GM12873 (cell line): ENCODE results near the gene OR2B6.

Experiments
- CTCF ChIP-seq: IDR thresholded peaks from 2 replicates; pipeline ENCODE4 v1.5.1; 2012; ENCODE audit warnings: low read depth, mild to moderate bottlenecking, moderate library complexity, low read length, control low read depth; ENCODE audit not compliant: insufficient read depth; ENCODE audit errors: missing control alignments

OR2B6 gene

GRCh38 chr6:27948237-27948636, 8.8 kb upstream of the OR2B6 start:
- no peak for TF ChIP-seq CTCF

DNA sequence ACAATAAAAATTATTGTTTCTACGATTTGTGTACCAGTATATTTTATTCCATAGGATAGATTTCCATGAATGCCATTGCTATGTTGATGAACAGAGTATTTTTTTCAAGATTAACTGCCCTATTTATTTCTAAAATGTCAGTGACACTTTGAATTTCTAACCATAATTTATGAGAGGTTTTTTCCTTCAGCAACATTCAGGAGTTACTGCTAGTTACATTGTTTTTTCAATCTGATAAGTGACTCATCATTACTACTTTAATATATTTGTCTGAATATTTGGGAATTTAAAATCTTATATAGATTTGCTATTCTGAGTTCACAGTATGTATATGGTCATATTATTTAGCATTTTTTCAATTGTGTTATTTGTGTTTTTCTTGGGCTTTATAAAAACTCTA, 6.0 kb upstream of the OR2B6 start:
- no peak for TF ChIP-seq CTCF

- TF ChIP-seq CTCF = no peak
Observed at GRCh38 chr6:27957516-27957915, 475 bp downstream of the OR2B6 start.

- TF ChIP-seq CTCF = no peak
Observed at GRCh38 chr6:27962506-27962905, 5.5 kb downstream of the OR2B6 start.

- no peak for TF ChIP-seq CTCF
Observed at GRCh38 chr6:27966044-27966443, 9.0 kb downstream of the OR2B6 start.

DNA sequence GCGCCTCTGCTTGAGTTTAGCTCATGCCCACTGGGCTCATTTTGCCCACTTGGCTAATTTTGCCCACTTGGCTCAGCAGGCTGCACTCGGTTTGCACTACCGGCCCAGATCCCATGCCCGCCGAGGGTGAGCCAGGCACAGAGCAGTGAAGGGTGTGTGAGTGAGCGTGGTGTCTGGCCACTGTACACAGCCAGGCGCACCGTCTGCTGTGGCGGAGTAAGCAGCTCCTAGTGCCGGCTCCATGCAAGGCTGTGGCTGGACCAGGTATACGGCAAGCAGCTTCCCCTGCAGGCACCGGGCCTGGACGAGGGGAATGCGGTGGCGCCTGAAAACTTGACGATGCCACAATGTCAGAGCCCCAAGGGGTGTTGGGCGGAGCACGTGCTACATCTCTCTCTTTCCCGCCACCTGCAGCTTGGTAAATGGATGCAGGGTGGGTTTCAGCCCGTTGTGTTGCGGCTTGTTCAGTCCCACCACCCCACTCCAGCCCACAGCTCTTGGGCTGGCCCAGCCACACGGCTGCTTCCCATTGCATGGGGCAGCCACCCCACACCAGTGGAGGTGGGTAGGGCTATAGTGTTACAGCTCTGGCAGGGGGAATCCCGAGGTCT, 9.9 kb downstream of the OR2B6 start:
- no peak for TF ChIP-seq CTCF

DNA sequence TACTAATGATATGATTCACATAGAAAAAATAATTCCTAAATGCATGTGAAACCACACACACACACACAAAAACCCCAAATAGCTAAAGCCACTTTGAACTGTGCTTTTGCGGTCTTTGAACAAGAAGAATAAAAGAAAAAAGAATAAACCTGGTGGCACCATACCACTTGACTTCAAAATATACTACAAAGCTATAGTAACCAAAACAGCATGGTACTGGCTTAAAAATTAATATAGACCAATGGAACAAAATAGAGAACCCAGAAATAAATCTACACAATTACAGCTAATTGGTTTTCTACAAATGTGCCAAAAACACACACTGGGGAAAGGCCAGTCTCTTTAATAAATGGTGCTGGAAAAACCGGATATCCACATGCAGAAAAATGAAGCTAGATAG, 13.4 kb downstream of the OR2B6 start:
- TF ChIP-seq CTCF = no peak
